CD4-positive, alpha-beta T cell treated with Interleukin-1 beta for 1 hour (primary cell): ENCODE data around the gene CACNA1H.

Source experiments
- DNase-seq, 2 donors: peaks; one replicate each; pipeline ENCODE4 v3.0.0-alpha.2; 2020 to 2022

Gene CACNA1H

GRCh38 chr16:1152651-1153259, at the start of gene CACNA1H:
Gene CACNA1H, plus strand, starts transcription at chr16:1153106. Its CDS starts 632 bp downstream, at chr16:1153738.
- DNase-seq: peak; percentile 53 to 61

GRCh38 chr16:1103636-1103980, 49.3 kb upstream of the CACNA1H start:
- DNase-seq: no peak

GRCh38 chr16:1105888-1106620, 46.9 kb upstream of the CACNA1H start:
- DNase-seq: peak; percentile 20 to 30

GRCh38 chr16:1106659-1107058, 46.2 kb upstream of the CACNA1H start:
- DNase-seq: no peak

- no peak for DNase-seq
Measured at GRCh38 chr16:1107141-1107540, 45.8 kb upstream of the CACNA1H start.

GRCh38 chr16:1107731-1108130, 45.2 kb upstream of the CACNA1H start:
- no peak for DNase-seq

GRCh38 chr16:1108299-1109252, 44.3 kb upstream of the CACNA1H start:
- no peak for DNase-seq

GRCh38 chr16:1109648-1110047, 43.3 kb upstream of the CACNA1H start:
- no peak for DNase-seq

GRCh38 chr16:1112506-1113184, 40.3 kb upstream of the CACNA1H start:
- DNase-seq: no peak

- DNase-seq: no peak
Measured at GRCh38 chr16:1113489-1113888, 39.4 kb upstream of the CACNA1H start.

GRCh38 chr16:1113889-1114526, 38.9 kb upstream of the CACNA1H start:
- no peak for DNase-seq

GRCh38 chr16:1116693-1117077, 36.2 kb upstream of the CACNA1H start:
- DNase-seq: no peak

GRCh38 chr16:1117176-1117900, 35.6 kb upstream of the CACNA1H start:
- no peak for DNase-seq

GRCh38 chr16:1117926-1118325, 35.0 kb upstream of the CACNA1H start:
- no peak for DNase-seq

GRCh38 chr16:1119129-1119528, 33.8 kb upstream of the CACNA1H start:
- no peak for DNase-seq

- no peak for DNase-seq
Measured at GRCh38 chr16:1119766-1120576, 32.9 kb upstream of the CACNA1H start.

- no peak for DNase-seq
Measured at GRCh38 chr16:1120577-1120941, 32.3 kb upstream of the CACNA1H start.

- no peak for DNase-seq
Measured at GRCh38 chr16:1121009-1121408, 31.9 kb upstream of the CACNA1H start.

- DNase-seq: no peak
Measured at GRCh38 chr16:1121601-1122397, 31.1 kb upstream of the CACNA1H start.

GRCh38 chr16:1122398-1122765, 30.5 kb upstream of the CACNA1H start:
- no peak for DNase-seq
